SK-N-SH treated with all-trans-retinoic acid at 6 μM for 48 hours (cell line): Measurements from ENCODE around the gene ZNF432.
"Not testable (repeated sequence)": the region's sequence is repeated elsewhere in the genome, so short reads cannot be mapped to it uniquely, and the experiment has no call there.

Source experiments
- POU6F1 ChIP-seq: fragments of 250-450 bp; sonication (Bioruptor Pico); IDR thresholded peaks from 2 replicates; pipeline ENCODE4 v1.8.0; 2021; ENCODE audit warnings: low read depth, mild to moderate bottlenecking, moderate library complexity, borderline replicate concordance
- TOX ChIP-seq: fragments of 250-450 bp; sonication (Bioruptor Pico); IDR thresholded peaks from 2 replicates; pipeline ENCODE4 v1.8.0; 2021; ENCODE audit warnings: mild to moderate bottlenecking, moderate library complexity, borderline replicate concordance

DNA sequence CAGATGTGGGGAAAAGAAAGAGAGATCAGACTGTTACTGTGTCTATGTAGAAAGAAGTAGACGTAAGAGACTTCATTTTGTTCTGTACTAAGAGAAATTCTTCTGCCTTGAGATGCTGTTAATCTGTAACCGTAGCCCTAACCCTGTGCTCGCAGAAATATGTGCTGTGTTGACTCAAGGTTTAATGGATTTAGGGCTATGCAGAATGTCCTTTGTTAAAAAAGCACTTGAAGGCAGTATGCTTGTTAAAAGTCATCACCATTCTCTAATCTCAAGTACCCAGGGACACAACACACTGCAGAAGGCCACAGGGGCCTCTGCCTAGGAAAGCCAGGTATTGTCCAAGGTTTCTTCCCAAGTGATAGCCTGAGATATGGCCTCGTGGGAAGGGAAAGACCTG is 24.2 kb downstream of the ZNF432 start:
- not testable (repeated sequence) for TF ChIP-seq TOX, POU6F1 (CRISPR knock-in tag)
